Measurements from ENCODE around the gene ARHGAP28. TPM values are rescaled to one million over a fixed set of nuclear protein-coding genes. Genes with fewer than 3 reads are reported as not detected.
A peak's percentile ranks its signal among the peaks of the same experiment; 100 is the strongest.

ARHGAP28 gene
- total RNA-seq, 1 experiment from 2014 or later: 9.2 TPM

GRCh38 chr18:6785001-6785400, 55.5 kb downstream of the ARHGAP28 start:
- Histone ChIP-seq H3K79me2 (ENCODE audit: insufficient read depth, low read length) (no peaks in the 10 kb centered on the region; the same call in 1 of the 2 replicates), H2BK5ac (ENCODE audit: insufficient read length, low read length) (no peak overlapping the region), H4K8ac (replicated peaks; ENCODE audit: insufficient read length, low read depth, low read length) (no peak overlapping the region), H4K5ac (ENCODE audit: insufficient read length, low read depth, low read length) (no peak overlapping the region), H3K23me2 (ENCODE audit: insufficient read length, low read depth, low read length, poor library complexity, severe bottlenecking) (no peaks in the 10 kb centered on the region), H2AFZ (ENCODE audit: low read length) (no peak overlapping the region), H3K4me1 (ENCODE audit: insufficient read depth, low read length) (peaks cover 14% of the 10 kb centered on the region; the same call in 1 of the 2 replicates), H3K27ac (ENCODE audit: insufficient read length, low read depth, low read length) (no peak overlapping the region), H2BK15ac (ENCODE audit: low read depth, low read length) (no peak overlapping the region), H2BK20ac (ENCODE audit: low read depth, low read length, poor library complexity, severe bottlenecking) (no peak overlapping the region), H2BK12ac (ENCODE audit: insufficient read length, low read depth, low read length) (no peak overlapping the region), H4K20me1 (ENCODE audit: control insufficient read depth, insufficient read depth, insufficient read length) (no peaks in the 10 kb centered on the region), H3K18ac (ENCODE audit: insufficient read length, low read depth, low read length) (no peak overlapping the region), H3K9ac (ENCODE audit: extremely low read depth, insufficient read length, low read length) (no peak overlapping the region), H2BK120ac (ENCODE audit: low read depth, low read length, poor library complexity, severe bottlenecking) (no peak overlapping the region), H3K27me3 (ENCODE audit: insufficient read depth, low read length) (no peaks in the 10 kb centered on the region), H3T11ph (ENCODE audit: low read length) (no peak overlapping the region), H3K23ac (ENCODE audit: insufficient read length, low read depth, low read length) (no peak overlapping the region), H2AK5ac (ENCODE audit: insufficient read length, low read length) (no peak overlapping the region), H3K4ac (ENCODE audit: low read depth, low read length) (no peak overlapping the region), H4K91ac (ENCODE audit: insufficient read length, low read depth, low read length) (no peak overlapping the region), H3K9me3 (ENCODE audit: control insufficient read depth, low read depth, low read length) (no peaks in the 10 kb centered on the region), H3K4me2 (ENCODE audit: insufficient read depth, insufficient read length, low read length) (no peak overlapping the region), H3K14ac (ENCODE audit: insufficient read depth, low read length) (no peak overlapping the region), H3K79me1 (ENCODE audit: insufficient read depth, low read depth, low read length, poor library complexity, severe bottlenecking) (no peaks in the 10 kb centered on the region), H3K56ac (ENCODE audit: insufficient read length, low read depth, low read length) (no peak overlapping the region)
- TF ChIP-seq CTCF (conservative IDR thresholded peaks at IDR 0.05): no peak
- Mint-ChIP-seq H3K27me3 (ENCODE audit: low read depth) (no peaks in the 10 kb centered on the region), H3K9me3 (peaks cover 5% of the 10 kb centered on the region in 2 experiments), H3K27ac (peak overlapping the region in 1 of 3 experiments; percentile 66; a peak in 1 of 7 replicates), H3K4me1 (peaks cover 33 to 37% of the 10 kb centered on the region in 2 experiments), H3K4me3 (no peak overlapping the region; a peak in 1 of 5 replicates), H3K36me3 (ENCODE audit: insufficient read depth in 1 of 3, low read depth in 3 of 3) (peaks cover 5 to 18% (median 9%) of the 10 kb centered on the region in 3 experiments)
- no CpG with 5 or more reads among the region's 2 CpGs for WGBS (ENCODE audit: extremely low coverage, insufficient read length, low lambda C conversion rate)
- DNase-seq: no peak
